Osteoblast (primary cell): ENCODE data around the gene EML3. TPM values are rescaled to one million over a fixed set of nuclear protein-coding genes. Genes with fewer than 3 reads are reported as not detected.
A peak's percentile ranks its signal among the peaks of the same experiment; 100 is the strongest.

Experiments
- DNase-seq: peaks from one replicate; pipeline ENCODE4 v3.0.0; 2011; ENCODE audit warnings: low spot score, mixed read lengths; ENCODE audit not compliant: insufficient read length; ENCODE audit errors: missing footprints
- H2AFZ ChIP-seq: 2 replicates; pipeline ENCODE4 v1.6.0; 2011; ENCODE audit warnings: mild to moderate bottlenecking, low read length
- H3K27ac ChIP-seq: 2 replicates; pipeline ENCODE4 v1.5.1; 2011; ENCODE audit warnings: mild to moderate bottlenecking, low read depth, low read length, moderate library complexity
- H3K27me3 ChIP-seq: 2 replicates; pipeline ENCODE4 v1.6.0; 2012; ENCODE audit warnings: mild to moderate bottlenecking, control low read depth, inconsistent platforms, low read length, moderate library complexity; ENCODE audit not compliant: insufficient read depth
- H3K36me3 ChIP-seq: 2 replicates; pipeline ENCODE4 v1.5.1; 2011; ENCODE audit warnings: mild to moderate bottlenecking, low read length, control low read depth, moderate library complexity; ENCODE audit not compliant: insufficient read depth
- H3K4me1 ChIP-seq: 2 replicates; pipeline ENCODE4 v1.5.1; 2011; ENCODE audit warnings: mild to moderate bottlenecking, low read length, control low read depth, moderate library complexity; ENCODE audit not compliant: insufficient read depth
- H3K4me2 ChIP-seq: 2 replicates; pipeline ENCODE4 v1.6.0; 2011; ENCODE audit warnings: mild to moderate bottlenecking, low read length; ENCODE audit not compliant: insufficient read depth
- H3K4me3 ChIP-seq: fragments of 200-600 bp; sonication (generic); 3 replicates; pipeline ENCODE4 v1.5.1; 2012; ENCODE audit warnings: mild to moderate bottlenecking, low read length, inconsistent platforms; ENCODE audit not compliant: insufficient read depth
- H3K79me2 ChIP-seq: 2 replicates; pipeline ENCODE4 v1.6.0; 2012; ENCODE audit warnings: mild to moderate bottlenecking, low read length, control low read depth, inconsistent platforms; ENCODE audit not compliant: insufficient read depth
- H3K9me3 ChIP-seq: 2 replicates; pipeline ENCODE4 v1.5.1; 2011; ENCODE audit warnings: low read depth, low read length, control low read depth
- H4K20me1 ChIP-seq: 2 replicates; pipeline ENCODE4 v1.6.0; 2012; ENCODE audit warnings: mild to moderate bottlenecking, low read length, control low read depth; ENCODE audit not compliant: insufficient read depth
- small RNA-seq: library from RNA; depleted of rRNA; stranded (forward); fragments of <200 nt; gene quantifications from one replicate; pipeline ENCODE3, GENCODE V24; 2012
- total RNA-seq: library from RNA; depleted of rRNA; stranded (reverse); fragments of >200 nt; gene quantifications from 2 replicates; pipeline ENCODE4 v1.2.3, GENCODE V29; 2012
- TF ChIP-seq, protein P1 (sequence below): IDR thresholded peaks from 2 replicates; pipeline ENCODE4 v1.5.1; 2011; ENCODE audit warnings: mild to moderate bottlenecking, low read depth, low read length, moderate library complexity; ENCODE audit errors: extremely low read depth

EML3 gene
- total RNA-seq, 1 donor = 26.4 TPM

GRCh38 chr11:62552485-62553079 lies 60.0 kb downstream of the EML3 start:
- Histone ChIP-seq H3K4me1 (peaks cover 78% of the 10 kb centered on the region), H4K20me1 (peaks cover 14% of the 10 kb centered on the region), H3K27me3 (no peaks in the 10 kb centered on the region), H3K4me2 (peak overlapping the region; percentile 81), H3K9me3 (no peaks in the 10 kb centered on the region), H3K4me3 (peak overlapping the region; percentile 59), H3K36me3 (peaks cover 6% of the 10 kb centered on the region), H3K79me2 (no peaks in the 10 kb centered on the region), H2AFZ (peak overlapping the region; percentile 27), H3K27ac (peak overlapping the region; percentile 85)
- TF ChIP-seq, protein P1, sequence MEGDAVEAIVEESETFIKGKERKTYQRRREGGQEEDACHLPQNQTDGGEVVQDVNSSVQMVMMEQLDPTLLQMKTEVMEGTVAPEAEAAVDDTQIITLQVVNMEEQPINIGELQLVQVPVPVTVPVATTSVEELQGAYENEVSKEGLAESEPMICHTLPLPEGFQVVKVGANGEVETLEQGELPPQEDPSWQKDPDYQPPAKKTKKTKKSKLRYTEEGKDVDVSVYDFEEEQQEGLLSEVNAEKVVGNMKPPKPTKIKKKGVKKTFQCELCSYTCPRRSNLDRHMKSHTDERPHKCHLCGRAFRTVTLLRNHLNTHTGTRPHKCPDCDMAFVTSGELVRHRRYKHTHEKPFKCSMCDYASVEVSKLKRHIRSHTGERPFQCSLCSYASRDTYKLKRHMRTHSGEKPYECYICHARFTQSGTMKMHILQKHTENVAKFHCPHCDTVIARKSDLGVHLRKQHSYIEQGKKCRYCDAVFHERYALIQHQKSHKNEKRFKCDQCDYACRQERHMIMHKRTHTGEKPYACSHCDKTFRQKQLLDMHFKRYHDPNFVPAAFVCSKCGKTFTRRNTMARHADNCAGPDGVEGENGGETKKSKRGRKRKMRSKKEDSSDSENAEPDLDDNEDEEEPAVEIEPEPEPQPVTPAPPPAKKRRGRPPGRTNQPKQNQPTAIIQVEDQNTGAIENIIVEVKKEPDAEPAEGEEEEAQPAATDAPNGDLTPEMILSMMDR = no peak
- peak; percentile 76 for DNase-seq

Small RNAs within 50 kb of the gene (small RNA-seq; reads per million reads assigned to genes)
- not detected for gene AP001458.1
- not detected for gene EEF1G
- 0.74 reads per million, percentile 8 among the genes with 10 or more reads in this experiment for gene MIR6747

Other genes with a start within 250 kb of the EML3 start
- not detected in 2 replicates for gene SCGB1A1, start 193.7 kb downstream of the EML3 start, total RNA-seq
- gene AHNAK, start 66.0 kb downstream of the EML3 start, total RNA-seq = 646 and 720 TPM in 2 replicates
- 1,004 and 1,049 TPM in 2 replicates for gene EEF1G, start 38.9 kb downstream of the EML3 start, total RNA-seq
- 6.5 and 7.6 TPM in 2 replicates for gene TUT1, start 21.3 kb downstream of the EML3 start, total RNA-seq
- 102 and 105 TPM in 2 replicates for gene MTA2, start 10.9 kb downstream of the EML3 start, total RNA-seq
- gene ROM1, start 482 bp upstream of the EML3 start, total RNA-seq = 6.5 TPM in 2 replicates
- gene B3GAT3, start 9.2 kb upstream of the EML3 start, total RNA-seq = 27.1 and 30.8 TPM in 2 replicates
- gene GANAB, start 33.8 kb upstream of the EML3 start, total RNA-seq = 219 and 242 TPM in 2 replicates
- gene INTS5, start 40.5 kb upstream of the EML3 start, total RNA-seq = 19.2 and 20.6 TPM in 2 replicates
- gene C11orf98, start 52.4 kb upstream of the EML3 start, total RNA-seq = 13.3 and 17.4 TPM in 2 replicates
- 6.2 and 11.2 TPM in 2 replicates for gene CSKMT, start 52.5 kb upstream of the EML3 start, total RNA-seq
- gene UQCC3, start 58.9 kb upstream of the EML3 start, total RNA-seq = 4.4 and 5.8 TPM in 2 replicates
- 7.6 and 8.0 TPM in 2 replicates for gene LBHD1, start 59.5 kb upstream of the EML3 start, total RNA-seq
- gene UBXN1, start 66.3 kb upstream of the EML3 start, total RNA-seq = 98.1 and 107 TPM in 2 replicates
- 9.1 and 13.8 TPM in 2 replicates for gene LRRN4CL, start 76.8 kb upstream of the EML3 start, total RNA-seq
- gene BSCL2, start 94.6 kb upstream of the EML3 start, total RNA-seq = 63.6 and 67.7 TPM in 2 replicates
- gene GNG3, start 94.9 kb upstream of the EML3 start, total RNA-seq = not detected in 2 replicates
- 13.0 and 18.8 TPM in 2 replicates for gene HNRNPUL2, start 114.7 kb upstream of the EML3 start, total RNA-seq
- 34.0 and 35.9 TPM in 2 replicates for gene TTC9C, start 115.7 kb upstream of the EML3 start, total RNA-seq
- gene ZBTB3, start 141.4 kb upstream of the EML3 start, total RNA-seq = 13.0 TPM in 2 replicates
- gene POLR2G, start 148.8 kb upstream of the EML3 start, total RNA-seq = 48.3 and 57.9 TPM in 2 replicates
- gene TAF6L, start 158.6 kb upstream of the EML3 start, total RNA-seq = 21.2 and 22.1 TPM in 2 replicates
- 37.4 and 51.4 TPM in 2 replicates for gene TMEM179B, start 174.6 kb upstream of the EML3 start, total RNA-seq
- 9.0 and 11.5 TPM in 2 replicates for gene TMEM223, start 179.2 kb upstream of the EML3 start, total RNA-seq
- gene NXF1, start 192.7 kb upstream of the EML3 start, total RNA-seq = 25.6 and 31.1 TPM in 2 replicates
- gene STX5, start 219.3 kb upstream of the EML3 start, total RNA-seq = 35.8 and 40.7 TPM in 2 replicates
- gene TEX54, start 220.1 kb upstream of the EML3 start, total RNA-seq = not detected in 2 replicates
- 31.2 and 34.0 TPM in 2 replicates for gene WDR74, start 226.8 kb upstream of the EML3 start, total RNA-seq